Measurements from ENCODE around the gene CDS1.

GRCh38 chr4:84681486-84682274 lies 98.8 kb downstream of the CDS1 start:
- TF ChIP-seq, protein P1, sequence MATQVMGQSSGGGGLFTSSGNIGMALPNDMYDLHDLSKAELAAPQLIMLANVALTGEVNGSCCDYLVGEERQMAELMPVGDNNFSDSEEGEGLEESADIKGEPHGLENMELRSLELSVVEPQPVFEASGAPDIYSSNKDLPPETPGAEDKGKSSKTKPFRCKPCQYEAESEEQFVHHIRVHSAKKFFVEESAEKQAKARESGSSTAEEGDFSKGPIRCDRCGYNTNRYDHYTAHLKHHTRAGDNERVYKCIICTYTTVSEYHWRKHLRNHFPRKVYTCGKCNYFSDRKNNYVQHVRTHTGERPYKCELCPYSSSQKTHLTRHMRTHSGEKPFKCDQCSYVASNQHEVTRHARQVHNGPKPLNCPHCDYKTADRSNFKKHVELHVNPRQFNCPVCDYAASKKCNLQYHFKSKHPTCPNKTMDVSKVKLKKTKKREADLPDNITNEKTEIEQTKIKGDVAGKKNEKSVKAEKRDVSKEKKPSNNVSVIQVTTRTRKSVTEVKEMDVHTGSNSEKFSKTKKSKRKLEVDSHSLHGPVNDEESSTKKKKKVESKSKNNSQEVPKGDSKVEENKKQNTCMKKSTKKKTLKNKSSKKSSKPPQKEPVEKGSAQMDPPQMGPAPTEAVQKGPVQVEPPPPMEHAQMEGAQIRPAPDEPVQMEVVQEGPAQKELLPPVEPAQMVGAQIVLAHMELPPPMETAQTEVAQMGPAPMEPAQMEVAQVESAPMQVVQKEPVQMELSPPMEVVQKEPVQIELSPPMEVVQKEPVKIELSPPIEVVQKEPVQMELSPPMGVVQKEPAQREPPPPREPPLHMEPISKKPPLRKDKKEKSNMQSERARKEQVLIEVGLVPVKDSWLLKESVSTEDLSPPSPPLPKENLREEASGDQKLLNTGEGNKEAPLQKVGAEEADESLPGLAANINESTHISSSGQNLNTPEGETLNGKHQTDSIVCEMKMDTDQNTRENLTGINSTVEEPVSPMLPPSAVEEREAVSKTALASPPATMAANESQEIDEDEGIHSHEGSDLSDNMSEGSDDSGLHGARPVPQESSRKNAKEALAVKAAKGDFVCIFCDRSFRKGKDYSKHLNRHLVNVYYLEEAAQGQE (IDR thresholded peaks at IDR 0.05; ENCODE audit: insufficient read depth in 1 of 2, low read depth in 2 of 2, low read length in 2 of 2) = no peak
- no peak for TF ChIP-seq SIN3A (IDR thresholded peaks at IDR 0.05; ENCODE audit: borderline replicate concordance, insufficient read depth, low read length)
